ENCODE data around the gene MLX. TPM values are rescaled to one million over a fixed set of nuclear protein-coding genes. Genes with fewer than 3 reads are reported as not detected.
A peak's percentile ranks its signal among the peaks of the same experiment; 100 is the strongest.

MLX gene
- total RNA-seq, 2 experiments from 2014 or later: 29.2 to 32.1 TPM

DNA sequence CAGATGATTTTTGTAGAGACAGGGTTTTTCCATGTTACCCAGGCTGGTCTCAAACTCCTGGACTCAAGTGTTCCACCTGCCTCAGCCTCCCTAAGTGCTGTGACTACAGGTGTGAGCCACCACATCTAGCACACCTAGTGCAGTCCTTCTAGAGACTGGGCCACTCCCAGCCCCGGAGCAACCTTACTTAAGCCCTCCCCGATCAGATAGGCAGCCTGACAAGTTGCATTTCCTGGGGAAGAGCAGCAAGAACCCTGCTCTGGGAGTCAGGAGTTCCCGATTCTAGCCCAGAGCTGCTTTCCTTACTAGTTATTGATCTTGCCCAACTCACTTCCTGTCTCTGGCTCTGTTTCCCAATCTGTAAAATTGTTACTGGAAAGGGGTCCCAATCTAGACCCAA is 37.8 kb upstream of the MLX start:
- peaks cover 40% of the 10 kb centered on the region for H3K4me1 Mint-ChIP-seq (ENCODE audit: low read depth)
- ATAC-seq (ENCODE audit: poor library complexity) (no peak), DNase-seq (peak in 1 of 14 experiments; percentile 8)
- Histone ChIP-seq H3K27me3 (ENCODE audit: control insufficient read depth in 1 of 2, insufficient read depth in 2 of 2, low read length in 2 of 2) (no peaks in the 10 kb centered on the region), H3K27ac (ENCODE audit: low read depth in 1 of 2, low read length in 2 of 2) (no peak overlapping the region), H3K4me1 (ENCODE audit: insufficient read depth, low read length) (peaks cover 45% of the 10 kb centered on the region), H3K4me3 (ENCODE audit: low read length) (no peak overlapping the region), H3K9me3 (ENCODE audit: control insufficient read depth in 1 of 2, insufficient read depth in 1 of 2, low read length in 2 of 2) (no peaks in the 10 kb centered on the region), H3K36me3 (ENCODE audit: insufficient read depth, low read length) (no peaks in the 10 kb centered on the region)
- H3K9me3 Mint-ChIP-seq: no peaks in the 10 kb centered on the region
- no peaks in the 10 kb centered on the region for H3K36me3 Mint-ChIP-seq (ENCODE audit: low read depth)
- no peak overlapping the region for H3K27ac Mint-ChIP-seq
- ChIA-PET CTCF (no interaction called here), POLR2A (no interaction called here)
- intact Hi-C loops (cut with DNase I, micrococcal nuclease): loop anchor here in 1 of 2 experiments (5.0 kb wide), 1 partner anchor 502 kb away; no protein-coding TSS in a partner anchor
- no peak for TF ChIP-seq CTCF (IDR thresholded peaks at IDR 0.05)
- H3K27me3 Mint-ChIP-seq: peaks cover 3% of the 10 kb centered on the region
- no peak overlapping the region for H3K4me3 Mint-ChIP-seq

GRCh38 chr17:42530952-42531454 is 35.9 kb upstream of the MLX start:
- DNase-seq (no peak), ATAC-seq (ENCODE audit: poor library complexity) (no peak)
- Mint-ChIP-seq H3K27me3 (no peaks in the 10 kb centered on the region), H3K4me3 (peak overlapping the region; percentile 82), H3K36me3 (ENCODE audit: low read depth) (no peaks in the 10 kb centered on the region), H3K27ac (peak overlapping the region; percentile 79), H3K9me3 (no peaks in the 10 kb centered on the region), H3K4me1 (ENCODE audit: low read depth) (peaks cover 49% of the 10 kb centered on the region)
- intact Hi-C loops (cut with DNase I, micrococcal nuclease): loop anchor here in 1 of 2 experiments (2.0 kb wide), 1 partner anchor 24 kb away; no protein-coding TSS in a partner anchor
- no peak for TF ChIP-seq CTCF (IDR thresholded peaks at IDR 0.05)
- Histone ChIP-seq H3K27me3 (ENCODE audit: control insufficient read depth in 1 of 2, insufficient read depth in 2 of 2, low read length in 2 of 2) (no peaks in the 10 kb centered on the region), H3K9me3 (ENCODE audit: control insufficient read depth in 1 of 2, insufficient read depth in 1 of 2, low read length in 2 of 2) (no peaks in the 10 kb centered on the region), H3K27ac (ENCODE audit: low read depth in 1 of 2, low read length in 2 of 2) (no peak overlapping the region), H3K4me3 (ENCODE audit: low read length) (no peak overlapping the region), H3K36me3 (ENCODE audit: insufficient read depth, low read length) (no peaks in the 10 kb centered on the region), H3K4me1 (ENCODE audit: insufficient read depth, low read length) (peaks cover 54% of the 10 kb centered on the region)
- CTCF ChIA-PET: interaction anchor here (1.1 to 3.3 kb wide), 3 partner anchors 10 to 47 kb away, joined by 4 to 12 read pairs (median 7); partner anchors contain the start of gene PSMC3IP
- POLR2A ChIA-PET: interaction anchor here (0.6 to 1.7 kb wide), 7 partner anchors 10 to 841 kb away, joined by 3 to 12 read pairs (median 4); partner anchors contain the start of genes RETREG3, STAT3 and TUBG1

- H3K9me3 Mint-ChIP-seq: no peaks in the 10 kb centered on the region
- Histone ChIP-seq H3K4me3 (ENCODE audit: low read length) (peak overlapping the region; percentile 54), H3K27ac (ENCODE audit: low read depth in 1 of 2, low read length in 2 of 2) (no peak overlapping the region), H3K9me3 (ENCODE audit: control insufficient read depth in 1 of 2, insufficient read depth in 1 of 2, low read length in 2 of 2) (no peaks in the 10 kb centered on the region), H3K4me1 (ENCODE audit: insufficient read depth, low read length) (peaks cover 56% of the 10 kb centered on the region), H3K27me3 (ENCODE audit: control insufficient read depth in 1 of 2, insufficient read depth in 2 of 2, low read length in 2 of 2) (no peaks in the 10 kb centered on the region), H3K36me3 (ENCODE audit: insufficient read depth, low read length) (no peaks in the 10 kb centered on the region)
- ATAC-seq (ENCODE audit: poor library complexity): peak; percentile 41
- peak overlapping the region; percentile 82 for H3K4me3 Mint-ChIP-seq
- H3K36me3 Mint-ChIP-seq (ENCODE audit: low read depth): no peaks in the 10 kb centered on the region
- peak; percentile 37 for TF ChIP-seq CTCF (IDR thresholded peaks at IDR 0.05)
- H3K4me1 Mint-ChIP-seq (ENCODE audit: low read depth): peaks cover 51% of the 10 kb centered on the region
- peak in 12 of 14 experiments; percentile 26 to 80 (median 51) for DNase-seq
- intact Hi-C loops (cut with DNase I, micrococcal nuclease): loop anchor here in 1 of 2 experiments (2.0 kb wide), 1 partner anchor 23 kb away; no protein-coding TSS in a partner anchor
- ChIA-PET POLR2A (interaction anchor here (1.0 to 1.7 kb wide), 2 partner anchors 17 to 78 kb away, joined by 4 to 6 read pairs; partner anchors contain the start of genes RETREG3 and TUBG1), CTCF (interaction anchor here (2.2 to 3.3 kb wide), 2 partner anchors 9 to 46 kb away, joined by 7 to 12 read pairs; partner anchors contain the start of gene PSMC3IP)
- H3K27ac Mint-ChIP-seq: peak overlapping the region; percentile 79
- no peaks in the 10 kb centered on the region for H3K27me3 Mint-ChIP-seq
Measured at GRCh38 chr17:42531455-42532354, 35.2 kb upstream of the MLX start.
